Neural cell (in vitro differentiated cells): Measurements from ENCODE around the gene SFN. TPM values are rescaled to one million over a fixed set of nuclear protein-coding genes. Genes with fewer than 3 reads are reported as not detected.

ENCODE experiments used
- H2AFZ ChIP-seq: fragments of 200-600, 300-800 bp; sonication (generic), shearing (Covaris generic); 2 replicates; pipeline ENCODE4 v1.6.0; 2014; ENCODE audit warnings: low read depth, mild to moderate bottlenecking, antibody characterized with exemption, low read length, moderate library complexity
- H3F3A ChIP-seq: fragments of 200-600 bp; shearing (Covaris generic); 2 replicates; pipeline ENCODE4 v1.6.1; 2016; ENCODE audit warnings: mild to moderate bottlenecking, moderate library complexity, mixed read lengths, antibody characterized with exemption, low read length; ENCODE audit not compliant: insufficient read depth, poor library complexity, severe bottlenecking
- H3K27ac ChIP-seq: fragments of 200-600, 300-800 bp; sonication (generic), shearing (Covaris generic); 2 replicates; pipeline ENCODE4 v1.5.1; 2014; ENCODE audit warnings: mild to moderate bottlenecking, low read length, moderate library complexity
- H3K27me3 ChIP-seq: fragments of 300-800, 200-600 bp; sonication (generic), shearing (Covaris generic); 2 replicates; pipeline ENCODE4 v1.6.0; 2014; ENCODE audit warnings: mild to moderate bottlenecking, low read depth, low read length, moderate library complexity; ENCODE audit not compliant: insufficient read depth
- H3K36me3 ChIP-seq: fragments of 300-800, 200-600 bp; sonication (generic), shearing (Covaris generic); 2 replicates; pipeline ENCODE4 v1.5.1; 2014; ENCODE audit warnings: mild to moderate bottlenecking, antibody characterized with exemption, low read length, moderate library complexity; ENCODE audit not compliant: insufficient read depth
- H3K4me2 ChIP-seq: fragments of 300-800, 200-600 bp; sonication (generic), shearing (Covaris generic); 2 replicates; pipeline ENCODE4 v1.6.0; 2014; ENCODE audit warnings: mild to moderate bottlenecking, low read length
- H3K4me3 ChIP-seq: fragments of 300-800, 200-600 bp; sonication (generic), shearing (Covaris generic); 2 replicates; pipeline ENCODE4 v1.5.1; 2014; ENCODE audit warnings: mild to moderate bottlenecking, low read length, moderate library complexity
- H3K79me2 ChIP-seq: fragments of 200-600 bp; shearing (Covaris generic); replicated peaks from 2 replicates; pipeline ENCODE4 v1.6.0; 2014; ENCODE audit warnings: mild to moderate bottlenecking, low read length, moderate library complexity; ENCODE audit not compliant: insufficient read depth
- H3K9ac ChIP-seq: fragments of 300-800, 200-600 bp; sonication (generic), shearing (Covaris generic); 2 replicates; pipeline ENCODE4 v1.6.1; 2016; ENCODE audit warnings: mild to moderate bottlenecking, low read length, mixed read lengths
- H3K9me2 ChIP-seq: fragments of 200-600 bp; shearing (Covaris generic); 2 replicates; pipeline ENCODE4 v1.6.1; 2016; ENCODE audit warnings: mild to moderate bottlenecking, low read length, mixed read lengths; ENCODE audit not compliant: insufficient read depth
- H3K9me3 ChIP-seq: fragments of 200-600, 300-800 bp; sonication (generic), shearing (Covaris generic); 2 replicates; pipeline ENCODE4 v1.6.1; 2016; ENCODE audit warnings: mild to moderate bottlenecking, mixed run types, low read length, moderate library complexity, mixed read lengths
- H4K20me1 ChIP-seq: fragments of 200-600 bp; shearing (Covaris generic); 2 replicates; pipeline ENCODE4 v1.6.1; 2016; ENCODE audit warnings: mild to moderate bottlenecking, mixed run types; ENCODE audit not compliant: insufficient read depth
- CTCF ChIP-seq: fragments of 450-650 bp; IDR thresholded peaks from 2 replicates; pipeline ENCODE4 v1.5.1; 2014; ENCODE audit warnings: antibody characterized with exemption, mild to moderate bottlenecking, moderate library complexity; ENCODE audit not compliant: poor library complexity, severe bottlenecking
- EP300 ChIP-seq: fragments of 450-650 bp; conservative IDR thresholded peaks from 2 replicates; pipeline ENCODE4 v1.6.1; 2014; ENCODE audit warnings: antibody characterized with exemption, mild to moderate bottlenecking, moderate library complexity; ENCODE audit not compliant: poor library complexity, severe bottlenecking
- EZH2 ChIP-seq: fragments of 200-600, 300-800 bp; shearing (Covaris generic), sonication (generic); IDR thresholded peaks from 2 replicates; pipeline ENCODE4 v1.6.1; 2014; ENCODE audit warnings: antibody characterized with exemption, low read length, borderline replicate concordance, mild to moderate bottlenecking; ENCODE audit not compliant: insufficient read depth, poor library complexity, severe bottlenecking
- MXI1 ChIP-seq: fragments of 450-650 bp; conservative IDR thresholded peaks from 2 replicates; pipeline ENCODE4 v1.6.1; 2014; ENCODE audit warnings: antibody characterized with exemption, mild to moderate bottlenecking; ENCODE audit not compliant: poor library complexity, severe bottlenecking
- POLR2AphosphoS5 ChIP-seq: IDR thresholded peaks from 2 replicates; pipeline ENCODE4 v1.6.1; 2012
- RAD21 ChIP-seq: fragments of 450-650 bp; conservative IDR thresholded peaks from 2 replicates; pipeline ENCODE4 v1.6.1; 2014; ENCODE audit warnings: antibody characterized with exemption, mild to moderate bottlenecking, moderate library complexity
- REST ChIP-seq: IDR thresholded peaks from 2 replicates; pipeline ENCODE4 v1.6.1; 2012; ENCODE audit warnings: borderline replicate concordance
- SMC3 ChIP-seq: fragments of 450-650 bp; conservative IDR thresholded peaks from 2 replicates; pipeline ENCODE4 v1.6.1; 2014; ENCODE audit warnings: antibody characterized with exemption, mild to moderate bottlenecking, moderate library complexity; ENCODE audit not compliant: poor library complexity
- TAF1 ChIP-seq: IDR thresholded peaks from 2 replicates; pipeline ENCODE4 v1.6.1; 2012; ENCODE audit warnings: low read depth
- polyA plus RNA-seq: library from polyadenylated mRNA; depleted of rRNA; stranded (reverse); fragments of >200 nt; gene quantifications from 2 replicates; pipeline ENCODE4 v1.2.3, GENCODE V29; 2014

SFN gene
- polyA plus RNA-seq, 1 donor from 2014 or later, result 0.25 TPM

GRCh38 chr1:26910343-26911160, 47.6 kb downstream of the SFN start:
- Histone ChIP-seq H3K9me3 (no peaks in the 10 kb centered on the region), H3K4me3 (no peak overlapping the region), H3K27ac (no peak overlapping the region), H3K4me2 (no peak overlapping the region), H3F3A (no peaks in the 10 kb centered on the region), H3K9ac (no peak overlapping the region), H3K79me2 (no peaks in the 10 kb centered on the region), H4K20me1 (no peaks in the 10 kb centered on the region), H3K27me3 (no peaks in the 10 kb centered on the region), H2AFZ (no peak overlapping the region), H3K9me2 (no peaks in the 10 kb centered on the region), H3K36me3 (no peaks in the 10 kb centered on the region)
- TF ChIP-seq MXI1 (no peak), CTCF (no peak), EP300 (no peak), SMC3 (no peak), TAF1 (no peak), POLR2AphosphoS5 (no peak), EZH2 (no peak)

- Histone ChIP-seq H2AFZ (no peak overlapping the region), H3K9ac (no peak overlapping the region), H3F3A (no peaks in the 10 kb centered on the region), H3K9me3 (no peaks in the 10 kb centered on the region), H3K4me3 (no peak overlapping the region), H3K4me2 (no peak overlapping the region), H3K9me2 (no peaks in the 10 kb centered on the region), H3K27ac (no peak overlapping the region), H3K79me2 (no peaks in the 10 kb centered on the region), H3K36me3 (no peaks in the 10 kb centered on the region), H4K20me1 (no peaks in the 10 kb centered on the region), H3K27me3 (no peaks in the 10 kb centered on the region)
- TF ChIP-seq SMC3 (no peak), EP300 (no peak), CTCF (no peak), TAF1 (no peak), RAD21 (no peak), POLR2AphosphoS5 (no peak), MXI1 (no peak), EZH2 (no peak), REST (no peak)
Measured at GRCh38 chr1:26911399-26912146, 48.6 kb downstream of the SFN start.
